Mesenteric fat pad (tissue), 1 donor: ENCODE measurements around the gene BARHL2. TPM values are rescaled to one million over a fixed set of nuclear protein-coding genes. Genes with fewer than 3 reads are reported as not detected.

Experiments
- DNase-seq: peaks from one replicate; pipeline ENCODE4 v3.0.0-alpha.2; 2020; ENCODE audit warnings: low spot score
- long read RNA-seq: library from polyadenylated mRNA; unstranded; transcript quantifications from one replicate; pipeline ENCODE4 v2.0.0, GENCODE V29; 2020
- total RNA-seq: library from RNA; stranded (reverse); fragmentation: NEBNext Ultra II Directional; extraction: Animal tissue kit (Norgen Biotek cat#: 25700); gene quantifications from one replicate; pipeline ENCODE4 v1.2.1, GENCODE V29; 2021
- donor health status: DM: yes; HTN: yes; CAD: no.

The BARHL2 gene
- total RNA-seq, result not detected
- long read RNA-seq, result 0 reads

GRCh38 chr1:90716552-90717355, at the start of gene BARHL2:
BARHL2 (minus strand) TSS chr1:90717302; CDS start chr1:90717195, 107 bp downstream.
- no peak for DNase-seq

GRCh38 chr1:90763930-90764329, 46.8 kb upstream of the BARHL2 start:
- no peak for DNase-seq

GRCh38 chr1:90763506-90763905, 46.4 kb upstream of the BARHL2 start:
- DNase-seq, result no peak

GRCh38 chr1:90761781-90762589, 44.9 kb upstream of the BARHL2 start:
- no peak for DNase-seq

GRCh38 chr1:90761156-90761555, 44.1 kb upstream of the BARHL2 start:
- DNase-seq, result no peak

- DNase-seq, result no peak
Measured at GRCh38 chr1:90753556-90753955, 36.5 kb upstream of the BARHL2 start.

GRCh38 chr1:90748668-90749067, 31.6 kb upstream of the BARHL2 start:
- DNase-seq, result no peak

- no peak for DNase-seq
Measured at GRCh38 chr1:90746857-90747256, 29.8 kb upstream of the BARHL2 start.

- DNase-seq, result no peak
Measured at GRCh38 chr1:90745972-90746371, 28.9 kb upstream of the BARHL2 start.

GRCh38 chr1:90732136-90732535, 15.0 kb upstream of the BARHL2 start:
- no peak for DNase-seq

- DNase-seq, result no peak
Measured at GRCh38 chr1:90731382-90732050, 14.4 kb upstream of the BARHL2 start.

GRCh38 chr1:90730243-90731022, 13.3 kb upstream of the BARHL2 start:
- DNase-seq, result no peak

- no peak for DNase-seq
Measured at GRCh38 chr1:90729504-90730242, 12.6 kb upstream of the BARHL2 start.

- DNase-seq, result no peak
Measured at GRCh38 chr1:90728502-90729287, 11.6 kb upstream of the BARHL2 start.

- DNase-seq, result no peak
Measured at GRCh38 chr1:90727917-90728501, 10.9 kb upstream of the BARHL2 start.

- DNase-seq, result no peak
Measured at GRCh38 chr1:90726986-90727480, 9.9 kb upstream of the BARHL2 start.

- no peak for DNase-seq
Measured at GRCh38 chr1:90726425-90726985, 9.4 kb upstream of the BARHL2 start.

GRCh38 chr1:90725657-90726424, 8.7 kb upstream of the BARHL2 start:
- no peak for DNase-seq
